NCI-H524 treated with DMSO at 0.1 percent for 48 hours (cell line): ENCODE results near the gene HOXB3.

Experiments
- DNase-seq: peaks from one replicate; lab custom pipeline; 2025; lab: John Stamatoyannopoulos, UW

Gene HOXB3

GRCh38 chr17:48612456-48612853 is 22.4 kb upstream of the HOXB3 start:
- DNase-seq = no peak

GRCh38 chr17:48611681-48612455 is 21.8 kb upstream of the HOXB3 start:
- no peak for DNase-seq

GRCh38 chr17:48611213-48611612 is 21.2 kb upstream of the HOXB3 start:
- no peak for DNase-seq

- DNase-seq = no peak
These were observed 20.5 kb upstream of the HOXB3 start, which contains the start of gene HOXB7 for GRCh38 chr17:48610282-48611211. TSS of gene HOXB7 (minus strand) at chr17:48611017. CDS start at chr17:48610918, 99 bp downstream.

- DNase-seq = no peak
These were observed 19.8 kb upstream of the HOXB3 start for GRCh38 chr17:48609759-48610281.

- no peak for DNase-seq
These were observed 19.0 kb upstream of the HOXB3 start for GRCh38 chr17:48609033-48609432.

GRCh38 chr17:48608494-48608834 is 18.4 kb upstream of the HOXB3 start:
- no peak for DNase-seq

- DNase-seq = no peak
These were observed 17.0 kb upstream of the HOXB3 start for GRCh38 chr17:48606892-48607614.

GRCh38 chr17:48605991-48606891 is 16.2 kb upstream of the HOXB3 start:
- no peak for DNase-seq

GRCh38 chr17:48605409-48605919 is 15.4 kb upstream of the HOXB3 start:
- DNase-seq = no peak

GRCh38 chr17:48604770-48605329 is 14.8 kb upstream of the HOXB3 start, which contains the start of gene HOXB6:
TSS of gene HOXB6 (minus strand) at chr17:48604986. CDS start at chr17:48598150, 6,836 bp downstream.
- no peak for DNase-seq

- no peak for DNase-seq
These were observed 14.1 kb upstream of the HOXB3 start for GRCh38 chr17:48603959-48604769.

GRCh38 chr17:48601539-48602425 is 11.7 kb upstream of the HOXB3 start:
- no peak for DNase-seq

GRCh38 chr17:48601207-48601538 is 11.1 kb upstream of the HOXB3 start:
- no peak for DNase-seq

GRCh38 chr17:48600244-48601098 is 10.4 kb upstream of the HOXB3 start:
- DNase-seq = no peak

- DNase-seq = no peak
These were observed 9.3 kb upstream of the HOXB3 start for GRCh38 chr17:48599354-48599753.

GRCh38 chr17:48598736-48599135 is 8.7 kb upstream of the HOXB3 start:
- DNase-seq = no peak
